Nephron (organoid): ENCODE measurements around the gene TECPR2.

Experiments
- H3K27ac Mint-ChIP-seq, 3 experiments: 2 replicates each; pipeline ENCODE4 v1.8.0; 2020; ENCODE audit warnings: mixed read lengths in 3 of 3, mild to moderate bottlenecking in 2 of 3, moderate library complexity in 1 of 3
- H3K27me3 Mint-ChIP-seq: 2 replicates; pipeline ENCODE4 v1.8.0; 2021; ENCODE audit warnings: low read depth, mild to moderate bottlenecking, moderate library complexity, mixed read lengths
- H3K36me3 Mint-ChIP-seq: 2 replicates; pipeline ENCODE4 v1.8.0; 2020; ENCODE audit warnings: low read depth, mixed read lengths
- H3K4me1 Mint-ChIP-seq: 2 replicates; pipeline ENCODE4 v1.8.0; 2020; ENCODE audit warnings: mixed read lengths
- H3K4me3 Mint-ChIP-seq, 3 experiments: 2 replicates each; pipeline ENCODE4 v1.8.0; 2020; ENCODE audit warnings: mild to moderate bottlenecking in 3 of 3, mixed read lengths in 3 of 3, moderate library complexity in 2 of 3
- H3K9me3 Mint-ChIP-seq: 2 replicates; pipeline ENCODE4 v1.8.0; 2020; ENCODE audit warnings: mixed read lengths
- TF ChIP-seq, protein P1 (sequence below), 3 experiments: fragments of 200-600 bp; sonication (generic); IDR thresholded peaks; one replicate each; pipeline ENCODE4 v1.5.0; 2021; ENCODE audit warnings: antibody characterized with exemption in 3 of 3; ENCODE audit not compliant: unreplicated experiment in 3 of 3

TECPR2 gene

DNA sequence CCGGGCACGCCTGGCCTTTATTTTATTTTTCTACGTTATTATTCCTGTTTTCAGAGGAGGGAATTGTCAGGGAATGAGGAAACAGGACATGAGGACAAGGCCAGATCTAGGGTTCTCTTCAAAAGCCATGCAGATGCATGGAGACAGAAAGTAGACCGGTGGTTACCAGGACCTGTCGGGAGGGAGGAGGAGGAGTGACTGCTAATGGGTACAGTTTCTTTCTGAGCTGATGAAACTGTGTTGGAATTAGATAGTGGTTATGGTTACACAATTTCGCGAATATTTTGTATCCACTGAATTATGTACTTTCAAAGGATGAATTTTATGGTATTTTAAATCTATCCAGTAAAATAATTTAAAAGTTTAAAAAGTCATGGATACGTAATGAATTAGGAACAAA is 31.9 kb upstream of the TECPR2 start:
- no peaks in the 10 kb centered on the region for H3K27me3 Mint-ChIP-seq
- no peaks in the 10 kb centered on the region for H3K4me1 Mint-ChIP-seq
- no peak overlapping the region for H3K4me3 Mint-ChIP-seq
- H3K9me3 Mint-ChIP-seq = no peaks in the 10 kb centered on the region
- peaks cover 28% of the 10 kb centered on the region for H3K36me3 Mint-ChIP-seq
- TF ChIP-seq, protein P1, sequence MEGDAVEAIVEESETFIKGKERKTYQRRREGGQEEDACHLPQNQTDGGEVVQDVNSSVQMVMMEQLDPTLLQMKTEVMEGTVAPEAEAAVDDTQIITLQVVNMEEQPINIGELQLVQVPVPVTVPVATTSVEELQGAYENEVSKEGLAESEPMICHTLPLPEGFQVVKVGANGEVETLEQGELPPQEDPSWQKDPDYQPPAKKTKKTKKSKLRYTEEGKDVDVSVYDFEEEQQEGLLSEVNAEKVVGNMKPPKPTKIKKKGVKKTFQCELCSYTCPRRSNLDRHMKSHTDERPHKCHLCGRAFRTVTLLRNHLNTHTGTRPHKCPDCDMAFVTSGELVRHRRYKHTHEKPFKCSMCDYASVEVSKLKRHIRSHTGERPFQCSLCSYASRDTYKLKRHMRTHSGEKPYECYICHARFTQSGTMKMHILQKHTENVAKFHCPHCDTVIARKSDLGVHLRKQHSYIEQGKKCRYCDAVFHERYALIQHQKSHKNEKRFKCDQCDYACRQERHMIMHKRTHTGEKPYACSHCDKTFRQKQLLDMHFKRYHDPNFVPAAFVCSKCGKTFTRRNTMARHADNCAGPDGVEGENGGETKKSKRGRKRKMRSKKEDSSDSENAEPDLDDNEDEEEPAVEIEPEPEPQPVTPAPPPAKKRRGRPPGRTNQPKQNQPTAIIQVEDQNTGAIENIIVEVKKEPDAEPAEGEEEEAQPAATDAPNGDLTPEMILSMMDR (IDR thresholded peaks at IDR 0.05; ENCODE audit: unreplicated experiment in 3 of 3) = no peak
- no peak overlapping the region for H3K27ac Mint-ChIP-seq

DNA sequence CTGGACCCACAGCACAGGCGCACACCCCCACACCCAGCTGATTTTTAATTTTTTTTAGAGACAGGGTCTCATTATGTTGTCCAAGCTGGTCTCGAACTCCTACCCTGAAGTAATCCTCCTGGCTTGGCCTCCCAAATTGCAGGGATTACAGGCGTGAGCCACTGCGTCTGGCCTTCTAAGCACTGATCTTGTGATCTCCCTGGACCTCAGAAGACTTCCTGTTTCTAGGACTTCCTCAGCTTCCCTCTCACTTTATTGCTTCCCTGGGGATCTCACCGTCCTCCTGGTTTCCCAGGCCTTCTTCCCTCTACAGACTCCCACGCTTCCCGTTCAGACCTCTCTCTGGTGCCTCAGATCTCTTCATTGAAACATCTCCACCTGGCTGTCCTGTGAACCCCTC is 29.4 kb upstream of the TECPR2 start:
- Mint-ChIP-seq H3K36me3 (peaks cover 36% of the 10 kb centered on the region), H3K4me1 (no peaks in the 10 kb centered on the region), H3K27ac (no peak overlapping the region), H3K9me3 (no peaks in the 10 kb centered on the region), H3K4me3 (no peak overlapping the region), H3K27me3 (no peaks in the 10 kb centered on the region)
- TF ChIP-seq, protein P1 (IDR thresholded peaks at IDR 0.05; ENCODE audit: unreplicated experiment in 3 of 3) = no peak

DNA sequence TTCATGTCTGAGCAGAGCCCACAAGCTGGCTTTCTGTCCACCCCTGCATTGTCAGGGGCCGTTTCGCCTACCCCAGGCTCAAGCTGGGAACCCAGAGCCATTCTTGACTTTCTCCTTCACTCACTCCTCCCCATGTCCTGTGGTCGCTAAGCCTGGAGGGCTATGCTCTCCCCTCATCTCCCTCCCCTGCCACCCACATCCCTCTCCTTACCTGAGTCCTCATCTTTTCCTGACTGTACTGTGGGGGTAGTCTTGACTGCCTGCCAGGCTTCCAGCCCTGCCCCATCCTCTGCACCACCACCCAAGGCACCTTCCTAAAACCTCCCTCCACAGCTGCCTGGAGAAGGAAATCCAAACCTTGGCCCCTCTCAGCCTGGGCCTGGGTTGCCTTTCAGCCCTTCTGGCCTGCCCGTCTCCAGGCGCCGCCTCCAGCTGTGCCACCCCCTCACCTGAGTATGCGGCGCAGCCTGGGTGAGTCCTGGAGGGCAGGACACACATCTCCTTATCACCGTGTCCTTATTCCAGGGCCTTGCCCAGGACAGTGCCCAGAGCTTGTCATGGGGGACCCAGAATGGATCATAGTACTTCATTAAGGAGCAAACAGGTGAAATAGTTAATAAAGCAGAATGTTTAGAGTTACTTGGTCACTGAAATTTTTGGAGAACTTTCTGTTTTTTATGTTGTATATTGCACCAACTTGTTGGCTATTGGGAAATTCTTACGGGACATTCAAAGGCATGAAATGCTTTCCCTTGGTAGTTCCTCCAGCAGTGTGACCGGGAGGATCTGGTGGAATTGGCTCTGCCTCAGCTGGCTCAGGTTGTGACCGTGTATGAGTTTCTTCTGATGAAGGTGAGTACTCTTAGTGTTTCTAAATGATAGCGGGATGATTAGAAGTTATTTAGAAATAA is 28.7 kb upstream of the TECPR2 start:
- Mint-ChIP-seq H3K4me1 (no peaks in the 10 kb centered on the region), H3K27ac (no peak overlapping the region), H3K27me3 (no peaks in the 10 kb centered on the region), H3K36me3 (peaks cover 41% of the 10 kb centered on the region), H3K9me3 (no peaks in the 10 kb centered on the region), H3K4me3 (no peak overlapping the region)
- TF ChIP-seq, protein P1 (IDR thresholded peaks at IDR 0.05; ENCODE audit: unreplicated experiment in 3 of 3) = no peak

DNA sequence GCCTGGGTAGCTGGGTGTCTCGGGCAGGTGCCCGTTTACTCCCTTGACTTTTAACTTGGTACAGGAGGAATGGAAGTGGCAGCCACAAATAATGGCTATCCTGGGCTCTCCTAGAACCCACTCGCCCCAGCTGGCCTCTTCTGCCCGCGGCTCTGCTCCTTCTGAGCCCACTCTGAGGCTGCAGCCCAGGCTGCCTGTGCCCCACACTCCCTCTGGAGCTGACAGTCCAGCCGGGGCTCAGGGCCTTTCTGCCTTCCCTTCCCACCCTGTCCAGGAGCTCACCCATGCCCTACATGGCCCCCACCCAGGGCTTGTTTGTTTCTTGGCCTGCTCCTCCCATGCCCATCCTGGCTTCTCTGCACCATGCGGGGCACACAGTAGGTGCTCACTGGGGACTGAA is 27.6 kb upstream of the TECPR2 start:
- no peaks in the 10 kb centered on the region for H3K4me1 Mint-ChIP-seq
- H3K9me3 Mint-ChIP-seq = no peaks in the 10 kb centered on the region
- no peaks in the 10 kb centered on the region for H3K27me3 Mint-ChIP-seq
- no peak overlapping the region for H3K27ac Mint-ChIP-seq
- TF ChIP-seq, protein P1 (IDR thresholded peaks at IDR 0.05; ENCODE audit: unreplicated experiment in 3 of 3) = no peak
- no peak overlapping the region for H3K4me3 Mint-ChIP-seq
- peaks cover 41% of the 10 kb centered on the region for H3K36me3 Mint-ChIP-seq

DNA sequence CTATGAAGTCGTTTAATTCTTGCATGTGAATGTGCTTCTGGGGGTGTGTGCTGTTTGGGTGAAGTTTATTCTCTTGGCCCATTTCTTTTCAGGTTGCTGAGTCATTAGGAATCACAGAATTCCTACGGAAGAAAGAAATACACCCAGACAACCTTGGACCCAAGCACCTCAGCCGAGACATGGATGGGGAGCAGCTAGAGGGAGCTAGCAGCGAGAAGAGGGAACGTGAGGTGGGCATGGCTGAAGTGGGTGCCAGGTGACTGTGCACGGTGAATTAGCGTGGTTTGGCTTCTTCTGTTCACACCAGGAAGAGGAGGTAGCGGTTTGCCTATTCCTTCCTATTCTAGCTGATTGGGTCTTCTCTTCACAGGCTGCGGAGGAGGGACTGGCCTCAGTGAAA is 24.0 kb upstream of the TECPR2 start:
- Mint-ChIP-seq H3K4me3 (no peak overlapping the region), H3K27ac (no peak overlapping the region), H3K27me3 (no peaks in the 10 kb centered on the region), H3K4me1 (no peaks in the 10 kb centered on the region), H3K9me3 (no peaks in the 10 kb centered on the region), H3K36me3 (peaks cover 46% of the 10 kb centered on the region)
- TF ChIP-seq, protein P1 (IDR thresholded peaks at IDR 0.05; ENCODE audit: unreplicated experiment in 3 of 3) = no peak

DNA sequence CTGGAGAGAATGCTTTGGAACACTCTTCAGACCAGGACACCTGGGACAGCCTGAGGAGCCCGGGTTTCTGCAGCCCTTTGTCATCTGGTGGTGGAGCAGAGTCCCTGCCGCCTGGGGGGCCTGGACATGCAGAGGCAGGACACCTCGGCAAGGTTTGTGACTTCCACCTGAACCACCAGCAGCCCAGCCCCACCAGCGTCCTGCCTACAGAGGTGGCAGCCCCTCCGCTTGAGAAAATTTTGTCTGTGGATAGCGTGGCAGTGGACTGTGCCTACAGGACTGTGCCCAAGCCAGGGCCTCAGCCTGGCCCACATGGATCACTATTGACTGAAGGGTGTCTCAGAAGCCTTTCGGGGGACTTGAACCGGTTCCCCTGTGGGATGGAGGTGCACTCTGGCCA is 21.2 kb upstream of the TECPR2 start:
- TF ChIP-seq, protein P1 (IDR thresholded peaks at IDR 0.05; ENCODE audit: unreplicated experiment in 3 of 3) = no peak
- H3K36me3 Mint-ChIP-seq = peaks cover 46% of the 10 kb centered on the region
- H3K4me1 Mint-ChIP-seq = no peaks in the 10 kb centered on the region
- no peak overlapping the region for H3K4me3 Mint-ChIP-seq
- no peaks in the 10 kb centered on the region for H3K27me3 Mint-ChIP-seq
- no peak overlapping the region for H3K27ac Mint-ChIP-seq
- H3K9me3 Mint-ChIP-seq = no peaks in the 10 kb centered on the region
